Uterus (tissue), 2 donors: ENCODE measurements around the gene NFIA.

ENCODE experiments used
- CTCF ChIP-seq, 4 experiments: fragments of 200-600 bp in 2 of 4; fragments of 450-650 bp in 2 of 4; sonication (generic) in 2 of 4; IDR thresholded peaks; one replicate each; pipeline ENCODE4 v1.5.1; 2016 to 2019; ENCODE audit warnings: antibody characterized with exemption in 4 of 4, mild to moderate bottlenecking in 2 of 4, moderate library complexity in 1 of 4
- POLR2A ChIP-seq, 2 donors: fragments of 450-650 bp; IDR thresholded peaks; one replicate each; pipeline ENCODE4 v1.6.1; 2016; ENCODE audit warnings: antibody characterized with exemption in 2 of 2, mild to moderate bottlenecking in 1 of 2, moderate library complexity in 1 of 2

DNA sequence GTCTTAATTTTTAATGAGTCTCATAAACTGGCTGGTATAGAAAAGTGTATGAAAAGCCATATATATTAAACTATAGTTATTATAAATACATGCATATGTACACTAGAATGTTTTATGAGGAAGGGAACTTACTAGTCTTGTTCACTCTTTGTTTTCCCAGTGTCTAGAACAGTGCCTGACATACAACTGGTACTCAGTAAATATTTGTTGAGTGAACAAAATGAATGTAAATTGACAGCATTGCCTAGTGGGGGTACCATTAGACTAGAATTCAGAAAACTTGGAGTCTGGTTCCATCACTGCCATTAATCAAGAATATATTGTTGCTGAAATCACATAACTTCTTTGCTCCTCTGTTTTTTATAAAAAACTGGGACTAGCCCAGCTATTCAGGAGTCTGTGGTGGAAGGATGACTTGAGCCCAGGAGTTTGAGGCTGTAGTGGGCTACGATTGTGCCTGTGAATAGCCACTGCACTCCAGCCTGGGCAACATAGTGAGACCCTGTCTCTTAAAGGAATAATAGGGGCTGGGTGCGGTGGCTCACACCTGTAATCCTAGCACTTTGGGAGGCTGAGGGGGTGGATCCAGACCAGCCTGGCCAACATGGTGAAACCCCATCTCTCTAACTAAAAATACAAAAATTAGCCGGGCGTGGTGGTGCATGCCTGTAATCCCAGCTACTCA lies 51.1 kb downstream of the NFIA start:
- TF ChIP-seq CTCF (IDR thresholded peaks at IDR 0.05) (no peak), POLR2A (IDR thresholded peaks at IDR 0.05) (no peak)
